Adrenal gland (tissue), 5 donors: Measurements from ENCODE around the gene STOML1.

Source experiments
- POLR2A ChIP-seq, 2 donors: fragments of 450-650 bp; IDR thresholded peaks; one replicate each; pipeline ENCODE4 v1.6.1; 2017; ENCODE audit warnings: antibody characterized with exemption in 2 of 2, mild to moderate bottlenecking in 2 of 2, moderate library complexity in 1 of 2
- TF ChIP-seq, protein P1 (sequence below), 6 experiments: fragments of 450-650 bp in 4 of 6; fragments of 200-600 bp in 2 of 6; sonication (generic) in 1 of 6; IDR thresholded peaks; 1 replicate in 5 of 6; 2 replicates in 1 of 6; pipeline versions ENCODE4 v1.5.1 to v1.8.0; 2016 to 2021; ENCODE audit warnings: antibody characterized with exemption in 6 of 6, mild to moderate bottlenecking in 2 of 6, moderate library complexity in 1 of 6
- donor health status: DM: no; HTN: no; CAD: no.

DNA sequence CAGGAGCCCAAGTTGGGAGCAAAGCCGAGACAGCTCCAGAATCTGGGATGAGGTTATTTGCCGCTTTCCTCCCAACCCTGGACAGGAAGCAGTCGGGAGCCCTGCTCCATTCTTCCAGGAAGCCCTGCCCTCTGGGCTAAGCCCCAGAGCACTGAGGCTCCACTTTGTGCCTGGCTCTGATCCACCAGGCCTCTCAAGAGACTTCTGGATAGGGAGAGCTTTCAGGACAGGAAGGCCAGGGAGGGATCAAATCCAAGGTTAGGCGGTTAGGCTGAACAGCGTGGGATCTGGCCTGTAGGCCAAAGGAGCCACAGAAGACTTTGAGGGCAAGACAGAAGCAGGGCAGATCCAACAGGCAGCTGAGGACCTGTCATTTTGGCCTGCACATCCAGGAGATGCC, 835 bp downstream of the STOML1 start:
- TF ChIP-seq, protein P1, sequence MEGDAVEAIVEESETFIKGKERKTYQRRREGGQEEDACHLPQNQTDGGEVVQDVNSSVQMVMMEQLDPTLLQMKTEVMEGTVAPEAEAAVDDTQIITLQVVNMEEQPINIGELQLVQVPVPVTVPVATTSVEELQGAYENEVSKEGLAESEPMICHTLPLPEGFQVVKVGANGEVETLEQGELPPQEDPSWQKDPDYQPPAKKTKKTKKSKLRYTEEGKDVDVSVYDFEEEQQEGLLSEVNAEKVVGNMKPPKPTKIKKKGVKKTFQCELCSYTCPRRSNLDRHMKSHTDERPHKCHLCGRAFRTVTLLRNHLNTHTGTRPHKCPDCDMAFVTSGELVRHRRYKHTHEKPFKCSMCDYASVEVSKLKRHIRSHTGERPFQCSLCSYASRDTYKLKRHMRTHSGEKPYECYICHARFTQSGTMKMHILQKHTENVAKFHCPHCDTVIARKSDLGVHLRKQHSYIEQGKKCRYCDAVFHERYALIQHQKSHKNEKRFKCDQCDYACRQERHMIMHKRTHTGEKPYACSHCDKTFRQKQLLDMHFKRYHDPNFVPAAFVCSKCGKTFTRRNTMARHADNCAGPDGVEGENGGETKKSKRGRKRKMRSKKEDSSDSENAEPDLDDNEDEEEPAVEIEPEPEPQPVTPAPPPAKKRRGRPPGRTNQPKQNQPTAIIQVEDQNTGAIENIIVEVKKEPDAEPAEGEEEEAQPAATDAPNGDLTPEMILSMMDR (IDR thresholded peaks at IDR 0.05), result no peak
- TF ChIP-seq POLR2A (IDR thresholded peaks at IDR 0.05), result no peak
